ENCODE data around the gene OSBPL9. TPM values are rescaled to one million over a fixed set of nuclear protein-coding genes. Genes with fewer than 3 reads are reported as not detected.

The OSBPL9 gene
- total RNA-seq, 1 experiment from 2014 or later, result 52.6 TPM

GRCh38 chr1:51758310-51758709, 141.4 kb downstream of the OSBPL9 start (continued):
- TF ChIP-seq CTCF (IDR thresholded peaks at IDR 0.05 in 2 of 3, conservative IDR thresholded peaks at IDR 0.05 in 1 of 3; ENCODE audit: borderline replicate concordance in 1 of 3, insufficient read depth in 1 of 3, low read depth in 2 of 3, low read length in 2 of 3), result no peak

- Histone ChIP-seq H3K4me3 (replicated peaks in 1 of 2; ENCODE audit: low read depth in 1 of 2, low read length in 2 of 2) (no peak overlapping the region), H3K27ac (ENCODE audit: low read depth, low read length) (no peak overlapping the region), H3K36me3 (ENCODE audit: control insufficient read depth in 1 of 2, insufficient read depth in 2 of 2, low read length in 2 of 2) (peaks cover 0 to 1% of the 10 kb centered on the region in 2 experiments; a peak in 1 of 4 replicates), H3K27me3 (ENCODE audit: insufficient read depth, low read length) (no peaks in the 10 kb centered on the region), H3K79me2 (ENCODE audit: insufficient read depth, low read length) (no peaks in the 10 kb centered on the region), H3K4me1 (ENCODE audit: control insufficient read depth in 1 of 2, insufficient read depth in 2 of 2, low read length in 2 of 2) (no peaks in the 10 kb centered on the region), H3K9me2 (ENCODE audit: insufficient read depth) (no peaks in the 10 kb centered on the region), H3K9ac (ENCODE audit: low read length) (no peak overlapping the region), H3K9me3 (ENCODE audit: control insufficient read depth in 1 of 2, insufficient read depth in 1 of 2, low read depth in 1 of 2, low read length in 2 of 2) (no peaks in the 10 kb centered on the region), H2AFZ (ENCODE audit: low read depth, low read length, poor library complexity, severe bottlenecking) (no peak overlapping the region), H4K20me1 (ENCODE audit: insufficient read depth) (no peaks in the 10 kb centered on the region), H3K4me2 (ENCODE audit: low read length) (no peak overlapping the region)
- CTCF ChIA-PET, result interaction anchor here (1.3 kb wide), 1 partner anchor 8 kb away, joined by 5 read pairs; no protein-coding TSS in a partner anchor
- no peak for DNase-seq (ENCODE audit: low read depth, low spot score)
- POLR2A ChIA-PET, result no interaction called here
- ATAC-seq, result no peak
- intact Hi-C loops (cut with micrococcal nuclease), result no loop called here
- TF ChIP-seq JUND (IDR thresholded peaks at IDR 0.05) (no peak), FOSL1 (IDR thresholded peaks at IDR 0.05; ENCODE audit: low read depth) (no peak), ELF1 (IDR thresholded peaks at IDR 0.05; ENCODE audit: borderline replicate concordance, low read depth) (no peak), POLR2A (IDR thresholded peaks at IDR 0.05; ENCODE audit: borderline replicate concordance, extremely low read depth, insufficient read depth, insufficient read length) (no peak), ZFX (IDR thresholded peaks at IDR 0.05) (no peak), ATF3 (IDR thresholded peaks at IDR 0.05) (no peak), EZH2phosphoT487 (IDR thresholded peaks at IDR 0.05; ENCODE audit: borderline replicate concordance) (no peak), SRF (IDR thresholded peaks at IDR 0.05; ENCODE audit: low read depth) (no peak), TCF7L2 (IDR thresholded peaks at IDR 0.05; ENCODE audit: borderline replicate concordance, extremely low read depth, insufficient read depth, insufficient read length) (no peak)
- BruUV-seq (replicated peaks), result no TSS peak
- RAD21 ChIA-PET (ENCODE audit: low non-redundant PET in 1 of 2, low total read pairs in 2 of 2, uncharacterized antibody in 2 of 2, unreplicated experiment in 2 of 2), result no interaction called here
These were observed 144.0 kb downstream of the OSBPL9 start for GRCh38 chr1:51760872-51761271.
